ENCODE results near the gene DCLK1. TPM values are rescaled to one million over a fixed set of nuclear protein-coding genes. Genes with fewer than 3 reads are reported as not detected.
A peak's percentile ranks its signal among the peaks of the same experiment; 100 is the strongest.

DCLK1 gene
- total RNA-seq, 4 donors from 2014 or later = 20.5 to 40.1 (median 28.7) TPM

DNA sequence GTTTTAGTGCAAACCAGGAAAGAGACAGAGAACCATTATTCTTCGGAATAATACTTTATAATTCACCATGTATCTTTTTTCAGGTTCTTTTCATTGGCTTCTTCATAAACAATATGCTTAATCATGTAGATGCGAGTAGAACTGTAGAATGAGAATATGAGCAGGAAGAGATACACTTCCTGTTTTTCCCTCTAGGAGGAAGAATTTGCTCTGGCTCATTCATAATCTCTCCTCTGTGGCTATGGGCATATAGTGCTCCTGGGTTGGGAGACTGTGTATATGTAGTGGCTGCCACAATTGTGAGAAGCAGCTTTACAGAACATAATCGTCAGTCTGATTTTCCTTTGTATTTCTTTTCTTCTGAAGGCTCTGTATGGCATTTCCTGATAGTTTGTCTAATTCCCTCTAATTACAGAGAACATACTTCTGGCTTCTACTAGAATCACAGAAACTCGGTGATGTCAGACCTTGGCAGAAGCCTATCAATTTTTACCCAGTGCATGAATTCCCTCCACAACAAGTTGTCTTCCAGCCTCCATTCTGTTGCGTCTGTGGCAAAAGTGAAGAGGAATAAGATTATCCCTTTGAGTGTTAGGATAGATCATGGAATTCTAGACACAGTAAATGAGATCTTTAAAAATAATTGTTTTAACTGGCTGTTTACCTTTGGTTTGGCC, 2.9 kb upstream of the DCLK1 start:
- Histone ChIP-seq H3K36me3 (no peaks in the 10 kb centered on the region), H3K4me3 (no peak overlapping the region), H3K27me3 (peaks cover 0 to 4% (median 0%) of the 10 kb centered on the region in 4 donors), H3K9me3 (no peaks in the 10 kb centered on the region), H3K27ac (replicated peaks in 1 of 4) (no peak overlapping the region), H3K4me1 (peaks cover 6 to 26% (median 17%) of the 10 kb centered on the region in 4 donors)
- WGBS = 74% methylated on average over 5 of the region's 5 CpGs
- intact Hi-C loops (cut with DNase I) = loop anchor here (5.0 to 10.0 kb wide), 2 partner anchors 143 to 149 kb away; no protein-coding TSS in a partner anchor
- DNase-seq (ENCODE audit: extremely low spot score) = no peak
- TF ChIP-seq CTCF (IDR thresholded peaks at IDR 0.05) (no peak), POLR2AphosphoS5 (IDR thresholded peaks at IDR 0.05) (no peak), EP300 (IDR thresholded peaks at IDR 0.05) (no peak), POLR2A (IDR thresholded peaks at IDR 0.05; ENCODE audit: low read depth) (no peak)

- intact Hi-C loops (cut with DNase I) = loop anchor here (5.0 to 10.0 kb wide), 2 partner anchors 145 to 148 kb away; no protein-coding TSS in a partner anchor
Observed at GRCh38 chr13:36132376-36132775, 1.2 kb upstream of the DCLK1 start.

GRCh38 chr13:36131931-36132297, 732 bp upstream of the DCLK1 start:
- H3K27ac ChIP-seq (replicated peaks in 1 of 4) = peak overlapping the region; percentile 45 to 71 (median 63)
- intact Hi-C loops (cut with DNase I) = loop anchor here (5.0 to 10.0 kb wide), 2 partner anchors 145 to 147 kb away; no protein-coding TSS in a partner anchor
- H3K4me3 ChIP-seq = peak overlapping the region; percentile 58 to 86 (median 68)
- no peaks in the 10 kb centered on the region for H3K36me3 ChIP-seq
- no peak for DNase-seq (ENCODE audit: extremely low spot score)
- peaks cover 6 to 28% (median 17%) of the 10 kb centered on the region in 4 donors for H3K4me1 ChIP-seq
- peaks cover 0 to 4% (median 0%) of the 10 kb centered on the region in 4 donors for H3K27me3 ChIP-seq
- no peak for TF ChIP-seq EP300 (IDR thresholded peaks at IDR 0.05)
- TF ChIP-seq POLR2AphosphoS5 (IDR thresholded peaks at IDR 0.05) = peak; percentile 29 to 41
- WGBS = 44% methylated on average over 5 of the region's 5 CpGs
- H3K9me3 ChIP-seq = no peaks in the 10 kb centered on the region

More at GRCh38 chr13:36132376-36132775, 1.2 kb upstream of the DCLK1 start:
- Histone ChIP-seq H3K4me1 (peaks cover 6 to 26% (median 17%) of the 10 kb centered on the region in 4 donors), H3K4me3 (no peak overlapping the region), H3K27ac (replicated peaks in 1 of 4) (peak overlapping the region in 1 of 4 donors; percentile 69), H3K27me3 (peaks cover 0 to 4% (median 0%) of the 10 kb centered on the region in 4 donors), H3K36me3 (no peaks in the 10 kb centered on the region), H3K9me3 (no peaks in the 10 kb centered on the region)
- TF ChIP-seq POLR2AphosphoS5 (IDR thresholded peaks at IDR 0.05) (no peak), EP300 (IDR thresholded peaks at IDR 0.05) (no peak), POLR2A (IDR thresholded peaks at IDR 0.05; ENCODE audit: low read depth) (no peak), CTCF (IDR thresholded peaks at IDR 0.05) (no peak)
- DNase-seq (ENCODE audit: extremely low spot score) = no peak
- 82% methylated on average over 1 of the region's 1 CpG for WGBS

- Histone ChIP-seq H3K36me3 (no peaks in the 10 kb centered on the region), H3K4me1 (peaks cover 6 to 35% (median 17%) of the 10 kb centered on the region in 4 donors), H3K27ac (replicated peaks in 1 of 4) (peak overlapping the region; percentile 45 to 71 (median 63)), H3K27me3 (peaks cover 0 to 4% (median 0%) of the 10 kb centered on the region in 4 donors), H3K9me3 (no peaks in the 10 kb centered on the region), H3K4me3 (peak overlapping the region; percentile 58 to 86 (median 68))
- no peak for DNase-seq (ENCODE audit: extremely low spot score)
- 0% methylated on average over 13 of the region's 61 CpGs for WGBS
- TF ChIP-seq CTCF (IDR thresholded peaks at IDR 0.05) (no peak), POLR2A (IDR thresholded peaks at IDR 0.05; ENCODE audit: low read depth) (no peak), POLR2AphosphoS5 (IDR thresholded peaks at IDR 0.05) (no peak), EP300 (IDR thresholded peaks at IDR 0.05) (no peak)
- intact Hi-C loops (cut with DNase I) = loop anchor here (5.0 to 10.0 kb wide), 2 partner anchors 146 to 147 kb away; no protein-coding TSS in a partner anchor
Observed at GRCh38 chr13:36130552-36131221, 495 bp downstream of the DCLK1 start.

GRCh38 chr13:36130193-36130551, 1.0 kb downstream of the DCLK1 start:
- peak overlapping the region in 1 of 4 donors; percentile 45 for H3K27ac ChIP-seq (replicated peaks in 1 of 4)
- no peak for DNase-seq (ENCODE audit: extremely low spot score)
- peaks cover 6 to 35% (median 17%) of the 10 kb centered on the region in 4 donors for H3K4me1 ChIP-seq
- no peak for TF ChIP-seq POLR2AphosphoS5 (IDR thresholded peaks at IDR 0.05)
- no peak for TF ChIP-seq POLR2A (IDR thresholded peaks at IDR 0.05; ENCODE audit: low read depth)
- no peak for TF ChIP-seq EP300 (IDR thresholded peaks at IDR 0.05)
- no peak for TF ChIP-seq CTCF (IDR thresholded peaks at IDR 0.05)
- no peaks in the 10 kb centered on the region for H3K36me3 ChIP-seq
- intact Hi-C loops (cut with DNase I) = loop anchor here (5.0 to 10.0 kb wide), 2 partner anchors 145 to 147 kb away; no protein-coding TSS in a partner anchor
- H3K27me3 ChIP-seq = peaks cover 0 to 4% (median 0%) of the 10 kb centered on the region in 4 donors
- H3K4me3 ChIP-seq = peak overlapping the region; percentile 58 to 86 (median 68)
- 17% methylated on average over 13 of the region's 13 CpGs for WGBS
- no peaks in the 10 kb centered on the region for H3K9me3 ChIP-seq

Data from esophagus muscularis mucosa (tissue), 4 donors.